Right lobe of liver (tissue), 6 donors: Measurements from ENCODE around the gene CSF3R. TPM values are rescaled to one million over a fixed set of nuclear protein-coding genes. Genes with fewer than 3 reads are reported as not detected.

Source experiments
- ATAC-seq, 4 donors: fragments of 200-7000 bp; cut with Tn5 transposase; one replicate each; pipeline ENCODE4 v1.9.1; 2020; ENCODE audit warnings: mild to moderate bottlenecking in 4 of 4, moderate library complexity in 4 of 4
- DNase-seq, 3 donors: peaks; one replicate each; pipeline ENCODE4 v3.0.0-alpha.2; 2020
- H3K27ac ChIP-seq, 3 donors: fragments of 200-600 bp; one replicate each; pipeline ENCODE4 v1.8.0; 2022
- H3K27me3 ChIP-seq, 2 donors: fragments of 200-600 bp; one replicate each; pipeline ENCODE4 v1.8.0; 2022
- H3K36me3 ChIP-seq, 4 donors: fragments of 200-600 bp; sonication (generic) in 1 of 4; one replicate each; pipeline versions ENCODE4 v1.5.1 to v1.8.0; 2017 to 2022; ENCODE audit warnings: control low read depth in 1 of 4
- H3K4me1 ChIP-seq, 4 donors: fragments of 200-600 bp; sonication (generic) in 1 of 4; one replicate each; pipeline versions ENCODE4 v1.5.1 to v1.8.0; 2017 to 2022; ENCODE audit warnings: control low read depth in 1 of 4
- H3K4me3 ChIP-seq, 3 donors: fragments of 200-600 bp; one replicate each; pipeline ENCODE4 v1.8.0; 2022
- H3K9me3 ChIP-seq, 4 donors: fragments of 200-600 bp; sonication (generic) in 1 of 4; one replicate each; pipeline versions ENCODE4 v1.5.1 to v1.8.0; 2017 to 2022; ENCODE audit warnings: control low read depth in 1 of 4
- CTCF ChIP-seq, 4 donors: fragments of 200-600 bp in 3 of 4; fragments of 450-650 bp in 1 of 4; IDR thresholded peaks; one replicate each; pipeline versions ENCODE4 v1.5.1 to v1.8.0; 2016 to 2022; ENCODE audit warnings: antibody characterized with exemption in 4 of 4, mild to moderate bottlenecking in 2 of 4
- POLR2A ChIP-seq: fragments of 450-650 bp; IDR thresholded peaks from one replicate; pipeline ENCODE4 v1.6.1; 2017; ENCODE audit warnings: antibody characterized with exemption, mild to moderate bottlenecking
- WGBS: methylation state at CpG from one replicate; pipeline ENCODE4 v1.1.6; 2018; ENCODE audit warnings: low coverage, low lambda C conversion rate; ENCODE audit not compliant: insufficient coverage; ENCODE audit errors: missing lambda C conversion rate; 5-methylcytosine and 5-hydroxymethylcytosine counted together
- intact Hi-C, 2 donors: fragments of 100-400 bp; cut with DNase I; formaldehyde crosslinking; loops; one replicate each; pipeline versions ENCODE4 v1.11.2 to v1.14.1; 2022
- total RNA-seq, 6 experiments: library from RNA; depleted of rRNA in 2 of 6; stranded (reverse); fragments of >200 nt in 2 of 6; fragmentation: NEBNext Ultra II Directional in 3 of 6; extraction: Animal tissue kit (Norgen Biotek cat#: 25700) in 3 of 6; gene quantifications; one replicate each; pipeline versions ENCODE4 v1.1.0 to v1.2.4, GENCODE V29; 2016 to 2023
- donor health status: DM: no; HTN: yes; CAD: no.
- donor health status: DM: no; HTN: no; CAD: no.
- donor health status: DM: no; HTN: no; CAD: no.
- donor health status: DM: no; HTN: yes; CAD: no.
- donor health status: DM: no; HTN: yes; CAD: no.

The CSF3R gene
- total RNA-seq, 6 experiments from 2014 or later: 4.1 to 14.0 (median 9.5) TPM

DNA sequence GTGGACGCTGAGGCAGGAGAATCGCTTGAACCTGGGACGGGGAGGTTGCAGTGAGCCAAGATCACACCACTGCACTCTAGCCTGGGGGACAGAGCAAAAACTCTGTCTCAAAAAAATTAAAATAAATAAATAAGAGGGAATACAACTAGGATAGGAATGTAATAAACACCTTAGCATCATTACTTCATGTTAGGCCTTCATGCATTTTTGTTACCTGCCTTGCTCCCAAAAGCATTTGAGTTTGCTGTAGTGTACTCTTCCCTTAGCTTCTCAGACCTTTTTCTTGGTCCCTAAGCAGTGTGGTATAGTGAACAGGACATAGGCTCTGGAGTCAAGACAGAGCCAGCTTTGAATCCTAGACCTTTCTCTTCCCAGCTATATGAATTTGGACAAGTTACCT is 29.7 kb downstream of the CSF3R start:
- H3K36me3 ChIP-seq: peaks cover 0 to 33% (median 17%) of the 10 kb centered on the region in 4 donors
- DNase-seq: no peak
- 95% methylated on average over 3 of the region's 3 CpGs for WGBS
- H3K4me3 ChIP-seq: no peak overlapping the region
- intact Hi-C loops: no loop called here
- H3K27me3 ChIP-seq: no peaks in the 10 kb centered on the region
- H3K4me1 ChIP-seq: no peaks in the 10 kb centered on the region
- ATAC-seq: no peak
- TF ChIP-seq POLR2A: no peak
- TF ChIP-seq CTCF (IDR thresholded peaks at IDR 0.05): no peak
- H3K9me3 ChIP-seq: no peaks in the 10 kb centered on the region
- no peak overlapping the region for H3K27ac ChIP-seq

GRCh38 chr1:36450919-36451305 is 31.8 kb downstream of the CSF3R start:
- H3K27ac ChIP-seq: peak overlapping the region; percentile 89 to 93 (median 91)
- intact Hi-C loops: no loop called here
- peak overlapping the region; percentile 60 to 61 (median 60) for H3K4me3 ChIP-seq
- 26% methylated on average over 9 of the region's 18 CpGs for WGBS
- no peak for ATAC-seq
- no peaks in the 10 kb centered on the region for H3K27me3 ChIP-seq
- DNase-seq: no peak
- H3K9me3 ChIP-seq: no peaks in the 10 kb centered on the region
- TF ChIP-seq POLR2A: no peak
- no peak for TF ChIP-seq CTCF (IDR thresholded peaks at IDR 0.05)
- H3K36me3 ChIP-seq: peaks cover 0 to 14% (median 7%) of the 10 kb centered on the region in 4 donors
- H3K4me1 ChIP-seq: no peaks in the 10 kb centered on the region

GRCh38 chr1:36450270-36450918 is 32.3 kb downstream of the CSF3R start, which contains the start of gene OSCP1:
Gene OSCP1, minus strand, starts transcription at chr1:36450451. Its CDS starts 82 bp downstream, at chr1:36450369.
- ATAC-seq: peak; percentile 97 to 99 (median 98)
- no peaks in the 10 kb centered on the region for H3K9me3 ChIP-seq
- H3K27ac ChIP-seq: peak within 1 kb of the TSS; percentile 89 to 93 (median 91)
- intact Hi-C loops: no loop called here
- peak within 1 kb of the TSS; percentile 60 to 61 (median 60) for H3K4me3 ChIP-seq
- no peaks in the 10 kb centered on the region for H3K27me3 ChIP-seq
- DNase-seq: peak; percentile 95 to 97 (median 96)
- 0% methylated on average over 9 of the region's 48 CpGs for WGBS
- H3K4me1 ChIP-seq: no peaks in the 10 kb centered on the region
- peaks cover 0 to 9% (median 4%) of the 10 kb centered on the region in 4 donors for H3K36me3 ChIP-seq
- TF ChIP-seq CTCF (IDR thresholded peaks at IDR 0.05) (no peak), POLR2A (peak; percentile 81)

GRCh38 chr1:36448530-36449056 is 34.1 kb downstream of the CSF3R start:
- Histone ChIP-seq H3K4me1 (no peaks in the 10 kb centered on the region), H3K27ac (no peak overlapping the region), H3K36me3 (no peaks in the 10 kb centered on the region), H3K4me3 (no peak overlapping the region), H3K27me3 (no peaks in the 10 kb centered on the region), H3K9me3 (no peaks in the 10 kb centered on the region)
- WGBS: 78% methylated on average over 4 of the region's 4 CpGs
- intact Hi-C loops: no loop called here
- ATAC-seq: no peak
- TF ChIP-seq CTCF (IDR thresholded peaks at IDR 0.05): no peak
- TF ChIP-seq POLR2A: no peak
- no peak for DNase-seq
